Adrenal gland (tissue), 5 donors: ENCODE data around the gene SSBP2.

Source experiments
- CTCF ChIP-seq, 6 experiments: fragments of 450-650 bp in 4 of 6; fragments of 200-600 bp in 2 of 6; sonication (generic) in 1 of 6; IDR thresholded peaks; 1 replicate in 5 of 6; 2 replicates in 1 of 6; pipeline versions ENCODE4 v1.5.1 to v1.8.0; 2016 to 2021; ENCODE audit warnings: antibody characterized with exemption in 6 of 6, mild to moderate bottlenecking in 2 of 6, moderate library complexity in 1 of 6
- POLR2A ChIP-seq, 2 donors: fragments of 450-650 bp; IDR thresholded peaks; one replicate each; pipeline ENCODE4 v1.6.1; 2017; ENCODE audit warnings: antibody characterized with exemption in 2 of 2, mild to moderate bottlenecking in 2 of 2, moderate library complexity in 1 of 2
- donor health status: DM: no; HTN: no; CAD: no.

GRCh38 chr5:81794226-81794625 is 43.3 kb upstream of the SSBP2 start:
- no peak for TF ChIP-seq CTCF (IDR thresholded peaks at IDR 0.05)
- no peak for TF ChIP-seq POLR2A (IDR thresholded peaks at IDR 0.05)
